ENCODE results near the gene LRCH4.

DNA sequence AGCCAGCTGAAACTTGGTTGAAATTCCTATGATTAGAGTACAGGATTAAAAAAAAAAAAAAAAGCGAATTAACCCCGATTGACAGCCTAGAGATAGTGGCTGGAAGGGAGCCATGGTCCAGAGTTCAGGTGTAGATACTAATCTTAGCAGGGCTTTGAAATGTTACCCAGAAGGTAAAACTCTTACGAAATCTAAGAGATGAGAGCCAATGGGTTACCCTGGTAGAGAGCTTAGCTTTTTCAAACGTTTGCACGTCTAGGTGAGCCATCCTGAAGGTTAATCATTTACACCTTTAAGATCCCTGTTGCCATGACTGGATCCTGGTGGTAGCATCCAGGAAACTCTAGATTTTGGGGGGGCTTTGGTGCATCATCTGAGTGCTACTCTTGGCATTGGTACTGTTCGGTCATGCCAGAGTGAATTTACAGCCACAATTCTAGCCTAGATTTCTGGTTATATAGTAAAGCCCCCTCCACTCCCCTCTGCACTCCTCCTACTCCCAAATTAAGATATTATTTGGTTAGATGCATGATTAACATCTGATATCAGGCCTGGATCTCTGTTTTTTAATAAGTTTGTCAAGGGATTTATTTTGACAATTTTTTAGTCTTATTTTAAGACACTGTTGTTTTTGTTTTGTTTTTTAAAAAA lies 45.7 kb downstream of the LRCH4 start:
- TF ChIP-seq, protein P1, sequence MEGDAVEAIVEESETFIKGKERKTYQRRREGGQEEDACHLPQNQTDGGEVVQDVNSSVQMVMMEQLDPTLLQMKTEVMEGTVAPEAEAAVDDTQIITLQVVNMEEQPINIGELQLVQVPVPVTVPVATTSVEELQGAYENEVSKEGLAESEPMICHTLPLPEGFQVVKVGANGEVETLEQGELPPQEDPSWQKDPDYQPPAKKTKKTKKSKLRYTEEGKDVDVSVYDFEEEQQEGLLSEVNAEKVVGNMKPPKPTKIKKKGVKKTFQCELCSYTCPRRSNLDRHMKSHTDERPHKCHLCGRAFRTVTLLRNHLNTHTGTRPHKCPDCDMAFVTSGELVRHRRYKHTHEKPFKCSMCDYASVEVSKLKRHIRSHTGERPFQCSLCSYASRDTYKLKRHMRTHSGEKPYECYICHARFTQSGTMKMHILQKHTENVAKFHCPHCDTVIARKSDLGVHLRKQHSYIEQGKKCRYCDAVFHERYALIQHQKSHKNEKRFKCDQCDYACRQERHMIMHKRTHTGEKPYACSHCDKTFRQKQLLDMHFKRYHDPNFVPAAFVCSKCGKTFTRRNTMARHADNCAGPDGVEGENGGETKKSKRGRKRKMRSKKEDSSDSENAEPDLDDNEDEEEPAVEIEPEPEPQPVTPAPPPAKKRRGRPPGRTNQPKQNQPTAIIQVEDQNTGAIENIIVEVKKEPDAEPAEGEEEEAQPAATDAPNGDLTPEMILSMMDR (conservative IDR thresholded peaks at IDR 0.05), result no peak
- no peak for TF ChIP-seq ZFX (IDR thresholded peaks at IDR 0.05)

Measured in C4-2B (cell line).